K562 (cell line): ENCODE results near the gene CD52. TPM values are rescaled to one million over a fixed set of nuclear protein-coding genes. Genes with fewer than 3 reads are reported as not detected.
A peak's percentile ranks its signal among the peaks of the same experiment; 100 is the strongest.

Source experiments
- HDAC1 ChIP-seq, 2 experiments: fragments of 450-650 bp; IDR thresholded peaks; 2 replicates each; pipeline ENCODE4 v1.6.1; 2016 to 2017; ENCODE audit warnings: inconsistent platforms in 1 of 2, mild to moderate bottlenecking in 1 of 2, moderate library complexity in 1 of 2
- MCM2 ChIP-seq: fragments of 450-650 bp; IDR thresholded peaks from 2 replicates; pipeline ENCODE4 v1.6.1; 2017; ENCODE audit warnings: low read depth, mild to moderate bottlenecking
- MITF ChIP-seq: IDR thresholded peaks from 2 replicates; pipeline ENCODE4 v1.6.1; 2014; ENCODE audit warnings: antibody characterized with exemption
- NEUROD1 ChIP-seq: fragments of 150-350 bp; IDR thresholded peaks from 2 replicates; pipeline ENCODE4 v1.6.1; 2014; ENCODE audit warnings: borderline replicate concordance, low read length, low read depth; ENCODE audit not compliant: partially characterized antibody
- PATZ1 ChIP-seq: fragments of 250-450 bp; sonication (Bioruptor Pico); IDR thresholded peaks from 2 replicates; pipeline ENCODE4 v1.5.0; 2020; ENCODE audit warnings: mild to moderate bottlenecking, borderline replicate concordance
- SMARCA5 ChIP-seq: fragments of 450-650 bp; IDR thresholded peaks from 2 replicates; pipeline ENCODE4 v1.6.1; 2016
- TAF9B ChIP-seq: fragments of 450-650 bp; IDR thresholded peaks from 2 replicates; pipeline ENCODE4 v1.6.1; 2018; ENCODE audit warnings: mild to moderate bottlenecking; ENCODE audit not compliant: partially characterized antibody
- TRIM24 ChIP-seq, 2 experiments: fragments of 450-650 bp; IDR thresholded peaks; 2 replicates each; pipeline ENCODE4 v1.6.1; 2016
- XRCC3 ChIP-seq: fragments of 450-650 bp; IDR thresholded peaks from 2 replicates; pipeline ENCODE4 v1.6.1; 2017; ENCODE audit warnings: mild to moderate bottlenecking, moderate library complexity
- ZBTB5 ChIP-seq: fragments of 450-650 bp; IDR thresholded peaks from 2 replicates; pipeline ENCODE4 v1.6.1; 2017; ENCODE audit warnings: antibody characterized with exemption
- ZNF407 ChIP-seq: fragments of 450-650 bp; IDR thresholded peaks from 2 replicates; pipeline ENCODE4 v1.6.1; 2016; ENCODE audit warnings: low read depth
- polyA plus RNA-seq, 8 experiments: library from polyadenylated mRNA; depleted of rRNA in 4 of 8; stranded (reverse) in 5 of 8; unstranded in 3 of 8; fragments of >200 nt; fragmentation: Nextera tagmentation in 2 of 8; fragmentation: Illumina TruSeq in 1 of 8; extraction: Ambion mirVana in 2 of 8; extraction: Trizol in 1 of 8; gene quantifications; 2 replicates each; pipeline versions ENCODE4 v1.2.1 to v1.2.3, GENCODE V29; 2011 to 2014; ENCODE audit warnings: inconsistent platforms in 1 of 8, missing spikeins in 1 of 8
- total RNA-seq, 7 experiments: library from RNA; depleted of rRNA in 6 of 7; stranded (reverse); fragments of >200 nt in 6 of 7; fragmentation: Illumina TruSeq in 2 of 7; extraction: Trizol in 2 of 7; gene quantifications; 2 replicates each; pipeline versions ENCODE4 v1.2.1 to v1.2.3, GENCODE V29; 2011 to 2021; ENCODE audit warnings: low replicate concordance in 1 of 7

CD52 gene
- total and polyA plus RNA-seq, 9 of the 15 experiments (the other 6 are each of a cell fraction or from before 2014, with no cell fraction given) = 34.9 to 488 (median 173) TPM

- TF ChIP-seq ZNF407 = no peak
- TF ChIP-seq XRCC3 = no peak
- 0 out of 2 replicates have a peak, but pooled peaks have one; percentile 21 for TF ChIP-seq ZBTB5
- peak; percentile 34; the same call in 1 of the 2 replicates for TF ChIP-seq SMARCA5
- TF ChIP-seq TAF9B = no peak
- peak; percentile 11 for TF ChIP-seq NEUROD1
- TF ChIP-seq PATZ1 (CRISPR knock-in tag) = 0 out of 2 replicates have a peak, but pooled peaks have one; percentile 25
- TF ChIP-seq TRIM24 (IDR thresholded peaks at IDR 0.05) = peak; percentile 43 to 52; a peak in 2 of 4 replicates
- TF ChIP-seq HDAC1 (IDR thresholded peaks at IDR 0.05) = peak in 1 of 2 experiments; percentile 73; a peak in 3 of 4 replicates
- TF ChIP-seq MITF = 0 out of 2 replicates have a peak, but pooled peaks have one; percentile 2
- no peak for TF ChIP-seq MCM2
Observed at GRCh38 chr1:26280333-26281042, 37.3 kb upstream of the CD52 start (continued).
